Activated effector memory CD4-positive, alpha-beta T cell treated with anti-CD3 and anti-CD28 coated beads, Interleukin-2, amount 50 U/mL, for 16 hours (primary cell): ENCODE data around the gene ATP5ME.
"Not testable (repeated sequence)": the region's sequence is repeated elsewhere in the genome, so short reads cannot be mapped to it uniquely, and the experiment has no call there.

Source experiments
- DNase-seq: peaks from one replicate; pipeline ENCODE4 v3.0.0-alpha.2; 2020

The ATP5ME gene

GRCh38 chr4:683247-683897 lies 9.3 kb upstream of the ATP5ME start:
- DNase-seq = no peak

- DNase-seq = no peak
These were observed 8.6 kb upstream of the ATP5ME start for GRCh38 chr4:682490-683172.

DNA sequence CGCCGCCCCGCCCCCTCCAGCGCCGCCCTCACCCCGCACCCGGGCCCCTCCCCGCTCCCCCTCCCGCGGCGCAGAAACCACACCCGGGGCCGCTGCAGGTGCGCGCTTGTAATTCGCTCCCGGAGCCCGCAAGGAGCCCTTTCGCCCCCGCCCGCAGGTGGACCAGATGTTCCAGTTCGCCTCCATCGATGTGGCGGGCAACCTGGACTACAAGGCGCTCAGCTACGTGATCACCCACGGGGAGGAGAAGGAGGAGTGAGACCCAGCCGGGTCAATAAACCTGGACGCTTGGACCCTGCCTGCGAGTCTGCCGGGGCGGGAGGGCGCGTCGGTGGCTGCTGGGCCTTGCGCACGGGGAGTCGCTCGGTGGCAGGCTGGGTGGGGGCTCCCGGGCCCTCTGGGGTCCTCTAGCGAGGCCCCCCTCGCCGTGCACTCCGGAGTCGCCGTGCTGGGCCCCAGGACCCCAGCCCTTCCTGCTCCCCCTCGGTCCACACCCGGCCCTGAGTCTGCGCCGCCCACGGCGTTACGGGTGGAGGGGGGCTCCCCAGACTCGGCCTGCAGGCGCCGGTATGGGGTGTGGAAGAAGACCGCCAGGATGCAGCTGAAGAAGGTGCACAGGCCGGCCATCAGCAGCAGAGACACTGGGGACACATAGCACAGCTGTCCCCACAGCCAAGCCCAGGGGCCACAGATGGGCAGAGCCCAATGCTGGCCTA lies 7.8 kb upstream of the ATP5ME start:
- peak; percentile 77 for DNase-seq

DNA sequence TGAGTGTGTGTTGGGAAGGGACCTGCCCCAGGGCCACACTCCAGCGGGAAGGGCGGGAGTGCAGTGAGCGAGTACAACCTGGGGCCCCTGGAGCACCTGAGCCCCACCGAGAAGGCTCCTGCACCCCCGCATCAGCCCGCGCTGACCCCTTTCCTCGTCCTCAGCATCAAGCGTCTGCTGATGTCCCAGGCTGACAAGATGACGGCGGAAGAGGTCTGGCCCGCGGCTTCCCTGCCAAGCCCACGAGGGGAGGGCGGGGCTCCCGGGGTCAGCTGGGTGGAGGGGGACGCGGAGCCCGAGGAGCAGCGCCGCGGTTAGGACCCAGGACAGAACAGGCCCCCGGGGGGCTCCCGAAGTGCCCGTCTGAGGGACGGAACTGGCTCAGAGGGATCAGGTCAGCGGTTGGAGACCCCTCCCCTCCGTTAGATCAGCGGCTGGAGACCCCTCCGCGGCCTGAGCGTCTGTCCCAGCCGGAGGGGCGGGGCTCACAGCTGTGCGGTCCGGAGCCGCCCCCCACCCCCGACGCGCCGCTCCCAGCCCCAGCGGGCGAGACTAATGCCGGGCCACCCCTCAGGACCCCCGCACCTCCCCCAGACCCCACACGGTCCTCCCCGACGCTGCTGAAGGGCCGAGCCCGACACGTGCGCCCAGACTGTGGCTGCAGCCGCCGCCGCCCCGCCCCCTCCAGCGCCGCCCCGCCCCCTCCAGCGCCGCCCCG lies 7.0 kb upstream of the ATP5ME start:
- DNase-seq = peak; percentile 80

GRCh38 chr4:680551-680927 lies 6.5 kb upstream of the ATP5ME start:
- DNase-seq = no peak

GRCh38 chr4:680091-680490 lies 6.0 kb upstream of the ATP5ME start:
- DNase-seq = no peak

DNA sequence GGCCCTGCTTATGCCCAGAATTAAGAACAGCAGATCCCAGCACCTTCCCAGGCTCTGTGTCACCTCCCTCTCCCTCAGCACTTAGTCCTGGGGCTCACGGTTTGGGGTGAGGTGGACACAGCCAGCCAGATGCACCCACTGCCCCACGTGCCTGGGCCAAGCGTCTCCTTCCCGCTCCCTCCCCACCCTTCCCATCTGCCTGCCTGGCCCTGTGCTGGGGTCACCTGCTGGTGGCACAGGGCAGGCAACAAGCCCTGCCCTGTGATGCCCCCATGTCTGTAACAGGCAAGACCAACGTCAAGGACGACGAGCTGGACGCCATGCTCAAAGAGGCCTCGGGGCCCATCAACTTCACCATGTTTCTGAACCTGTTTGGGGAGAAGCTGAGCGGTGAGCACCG lies 5.6 kb upstream of the ATP5ME start:
- no peak for DNase-seq

DNA sequence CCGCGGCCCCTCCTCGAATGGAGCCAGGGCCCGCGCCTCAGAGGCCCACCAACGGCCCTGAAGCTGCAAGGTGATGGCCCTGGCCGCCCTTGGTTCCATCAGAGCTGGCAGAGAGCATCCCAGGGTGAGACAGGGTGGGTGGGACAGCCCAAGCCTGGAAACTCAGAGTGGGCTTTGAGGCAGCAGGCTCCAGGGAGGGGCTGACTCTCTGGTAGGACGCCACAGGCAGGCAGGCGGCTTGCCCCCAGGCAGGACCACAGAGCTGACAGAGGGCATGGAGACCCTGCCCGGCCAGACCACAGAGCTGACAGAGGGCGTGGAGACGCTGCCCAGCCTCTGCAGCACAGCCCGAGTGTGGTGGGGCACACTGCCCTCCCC lies 5.0 kb upstream of the ATP5ME start:
- DNase-seq = no peak

GRCh38 chr4:678331-679103 lies 4.4 kb upstream of the ATP5ME start:
- DNase-seq = no peak

- peak; percentile 81 for DNase-seq
These were observed 3.6 kb upstream of the ATP5ME start for GRCh38 chr4:677431-678293.

- no peak for DNase-seq
These were observed 2.8 kb upstream of the ATP5ME start for GRCh38 chr4:676871-677235.

DNA sequence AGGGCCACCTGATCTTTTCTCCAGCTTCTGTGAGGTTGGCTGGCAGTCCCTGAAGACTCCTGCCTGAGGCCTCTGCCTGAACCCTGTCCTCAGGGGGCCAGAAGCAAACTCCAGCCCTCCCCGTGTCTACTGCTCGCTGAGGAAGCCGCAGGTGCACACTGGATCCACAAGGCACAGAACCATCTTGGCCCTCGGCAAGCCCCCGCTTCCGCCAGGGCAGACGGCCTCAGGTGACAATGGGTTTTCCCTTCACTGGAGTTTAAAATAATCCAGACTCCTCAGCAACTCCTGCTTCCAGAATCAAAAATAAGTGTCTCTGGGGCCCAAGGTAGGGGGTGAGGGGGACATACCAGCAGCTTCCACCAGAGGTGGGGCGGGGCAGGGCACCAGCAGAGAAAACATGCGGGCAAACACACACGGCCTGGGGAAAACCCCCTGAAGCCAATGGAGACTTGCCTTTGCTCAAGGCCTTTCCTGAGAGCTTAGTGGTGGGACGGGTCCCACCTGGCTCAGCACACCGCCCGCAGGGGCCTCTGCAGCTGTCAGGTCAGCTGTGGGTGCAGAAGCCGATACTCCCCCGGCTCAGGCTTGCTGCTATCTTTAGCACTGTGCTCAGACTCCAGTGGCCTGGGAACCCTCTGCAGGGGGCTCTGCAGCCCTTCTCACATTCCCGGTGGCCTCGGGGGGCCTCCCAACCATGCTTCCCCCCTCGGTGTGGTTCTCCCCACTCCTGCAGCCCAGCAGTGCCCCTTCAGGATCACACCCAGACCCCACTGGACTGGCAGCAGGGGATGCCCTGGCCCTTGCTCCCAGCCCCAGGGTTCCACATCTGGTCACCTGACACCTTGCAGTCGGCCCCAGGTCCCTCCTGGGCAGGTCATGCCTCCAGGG lies 2.1 kb upstream of the ATP5ME start:
- no peak for DNase-seq

DNA sequence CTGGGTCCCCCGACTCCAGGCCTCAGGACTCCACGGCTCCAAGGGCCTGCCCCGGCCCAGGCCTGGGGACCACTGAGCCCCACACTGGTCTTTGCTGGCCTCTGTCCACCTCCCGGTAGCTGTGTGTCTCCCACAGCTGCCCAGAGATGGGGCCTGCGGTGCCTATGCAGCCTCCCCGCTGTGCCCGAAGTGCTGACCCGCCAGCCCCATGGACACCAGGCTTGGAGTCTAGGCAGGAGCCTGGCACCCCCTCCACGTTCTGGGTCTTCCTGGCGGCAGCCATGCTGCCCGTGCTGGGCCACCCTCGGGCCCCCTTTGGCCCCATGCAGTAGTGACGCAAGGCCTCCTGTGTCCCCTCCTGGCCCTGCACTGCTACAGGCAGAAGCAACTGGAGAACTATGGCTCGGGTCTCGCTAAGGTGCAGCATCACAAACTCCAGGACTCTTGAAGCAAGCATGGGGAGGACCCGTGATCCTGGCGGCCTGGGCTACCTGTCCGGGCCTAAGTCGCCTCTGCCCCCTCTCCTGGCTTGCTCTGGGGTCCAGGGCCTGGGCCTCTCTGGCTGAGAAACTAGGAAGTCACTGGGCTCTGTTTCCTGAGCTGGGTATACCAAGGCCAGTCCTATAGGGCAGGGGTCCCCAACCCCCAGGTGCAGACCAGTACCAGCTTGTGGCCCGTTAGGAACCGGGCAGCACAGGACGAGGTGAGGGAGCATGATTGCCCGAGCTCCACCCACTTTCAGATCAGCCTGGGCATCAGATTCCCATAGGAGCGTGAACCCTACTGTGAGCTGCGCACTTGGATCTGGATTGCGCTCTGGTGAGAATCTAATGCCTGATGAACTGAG lies 1.2 kb upstream of the ATP5ME start:
- DNase-seq = no peak

GRCh38 chr4:673349-674091 lies 556 bp downstream of the ATP5ME start:
- no peak for DNase-seq

DNA sequence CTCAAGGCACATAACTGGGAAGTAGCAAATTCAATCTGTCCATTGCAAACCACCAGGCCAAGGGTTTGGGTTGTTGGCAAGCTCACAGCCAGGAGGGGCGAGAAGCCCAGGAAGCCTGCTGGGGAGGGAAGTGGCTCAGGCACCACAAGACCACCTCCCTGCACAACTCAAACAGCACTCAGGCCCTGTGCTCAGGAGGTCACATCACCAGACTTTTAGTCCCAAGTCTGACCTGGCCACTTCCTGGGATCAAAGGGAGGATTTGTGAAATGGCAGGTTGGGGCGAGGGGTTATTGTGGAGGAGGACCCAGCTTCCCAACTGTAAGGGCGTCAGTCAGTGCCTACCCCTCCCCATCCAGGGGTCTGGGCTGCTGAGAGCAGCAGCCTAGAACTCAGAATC lies 2.3 kb downstream of the ATP5ME start:
- no peak for DNase-seq

GRCh38 chr4:669806-670559 lies 4.1 kb downstream of the ATP5ME start:
- DNase-seq = not testable (repeated sequence)

DNA sequence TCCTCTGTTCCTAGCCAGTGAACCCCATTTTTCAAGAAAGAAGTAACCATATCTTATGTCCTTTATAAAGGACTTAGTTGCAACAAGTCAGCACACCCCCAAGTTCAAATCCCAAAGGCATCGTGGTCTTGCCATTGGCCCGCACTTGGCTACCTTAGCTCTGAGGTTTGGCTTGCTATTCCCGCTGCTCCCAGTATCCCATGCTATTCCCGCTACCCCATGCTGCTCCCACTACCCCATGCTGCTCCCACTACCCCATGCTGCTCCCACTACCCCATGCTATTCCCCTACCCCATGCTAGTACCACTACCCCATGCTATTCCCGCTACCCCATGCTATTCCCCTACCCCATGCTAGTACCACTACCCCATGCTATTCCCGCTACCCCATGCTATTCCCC lies 5.9 kb downstream of the ATP5ME start:
- not testable (repeated sequence) for DNase-seq

DNA sequence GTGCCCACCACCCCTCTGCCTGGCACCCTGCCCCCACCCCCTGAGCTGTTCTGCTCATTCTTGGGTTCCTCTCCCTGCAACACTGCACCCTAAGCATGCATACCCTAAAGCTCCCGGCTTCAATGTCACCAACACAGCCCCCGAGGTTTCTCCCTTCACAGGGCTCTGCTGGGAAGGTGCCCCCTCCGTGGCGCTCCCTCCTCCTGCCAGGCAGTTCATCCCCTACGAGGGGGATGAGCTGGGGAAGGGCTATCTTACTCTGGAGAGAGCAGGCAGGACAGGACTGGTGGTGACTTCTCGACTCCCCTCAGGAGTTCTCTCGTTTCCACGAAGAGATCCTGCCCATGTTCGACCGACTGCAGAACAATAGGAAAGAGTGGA lies 6.5 kb downstream of the ATP5ME start:
- DNase-seq = no peak
